Keratinocyte (primary cell): ENCODE data around the gene RASSF1.

Experiments used
- EZH2 ChIP-seq: IDR thresholded peaks from one replicate; pipeline ENCODE4 v1.6.1; 2012; ENCODE audit warnings: inconsistent platforms, mild to moderate bottlenecking, low read length, moderate library complexity
- TF ChIP-seq, protein P1 (sequence below), 3 experiments: IDR thresholded peaks in 1 of 3; conservative IDR thresholded peaks in 1 of 3; optimal IDR thresholded peaks in 1 of 3; 2 replicates in 2 of 3; 3 replicates in 1 of 3; pipeline versions ENCODE3 to v1.5.1; 2011; ENCODE audit warnings: low read length in 3 of 3, mild to moderate bottlenecking in 3 of 3, moderate library complexity in 2 of 3, control low read depth in 1 of 3, inconsistent platforms in 1 of 3; ENCODE audit not compliant: insufficient read depth in 2 of 3; ENCODE audit errors: extremely low read depth in 1 of 3

GRCh38 chr3:50293079-50293801, 47.4 kb downstream of the RASSF1 start:
- no peak for TF ChIP-seq EZH2
- TF ChIP-seq, protein P1, sequence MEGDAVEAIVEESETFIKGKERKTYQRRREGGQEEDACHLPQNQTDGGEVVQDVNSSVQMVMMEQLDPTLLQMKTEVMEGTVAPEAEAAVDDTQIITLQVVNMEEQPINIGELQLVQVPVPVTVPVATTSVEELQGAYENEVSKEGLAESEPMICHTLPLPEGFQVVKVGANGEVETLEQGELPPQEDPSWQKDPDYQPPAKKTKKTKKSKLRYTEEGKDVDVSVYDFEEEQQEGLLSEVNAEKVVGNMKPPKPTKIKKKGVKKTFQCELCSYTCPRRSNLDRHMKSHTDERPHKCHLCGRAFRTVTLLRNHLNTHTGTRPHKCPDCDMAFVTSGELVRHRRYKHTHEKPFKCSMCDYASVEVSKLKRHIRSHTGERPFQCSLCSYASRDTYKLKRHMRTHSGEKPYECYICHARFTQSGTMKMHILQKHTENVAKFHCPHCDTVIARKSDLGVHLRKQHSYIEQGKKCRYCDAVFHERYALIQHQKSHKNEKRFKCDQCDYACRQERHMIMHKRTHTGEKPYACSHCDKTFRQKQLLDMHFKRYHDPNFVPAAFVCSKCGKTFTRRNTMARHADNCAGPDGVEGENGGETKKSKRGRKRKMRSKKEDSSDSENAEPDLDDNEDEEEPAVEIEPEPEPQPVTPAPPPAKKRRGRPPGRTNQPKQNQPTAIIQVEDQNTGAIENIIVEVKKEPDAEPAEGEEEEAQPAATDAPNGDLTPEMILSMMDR (optimal IDR thresholded peaks at IDR 0.05 in 1 of 3, IDR thresholded peaks at IDR 0.05 in 1 of 3, conservative IDR thresholded peaks at IDR 0.05 in 1 of 3; ENCODE audit: extremely low read depth in 1 of 3, insufficient read depth in 2 of 3, low read length in 3 of 3) = no peak
